ENCODE measurements around the gene ATP2B2. TPM values are rescaled to one million over a fixed set of nuclear protein-coding genes. Genes with fewer than 3 reads are reported as not detected.

The ATP2B2 gene
- total and polyA plus RNA-seq, 2 of the 8 experiments (the other 6 are each of a cell fraction or from before 2014, with no cell fraction given), result 0.14 to 1.2 TPM

- no peak overlapping the region for H3K27ac ChIP-seq (ENCODE audit: low read depth, low read length)
- H3K4me2 ChIP-seq (ENCODE audit: insufficient read depth in 1 of 2, low read depth in 2 of 2, low read length in 2 of 2), result no peak overlapping the region
- CTCF ChIA-PET (ENCODE audit: partially characterized antibody), result interaction anchor here (0.9 to 1.2 kb wide), 2 partner anchors 63 to 202 kb away, joined by 3 to 4 read pairs; no protein-coding TSS in a partner anchor
- H3K79me2 ChIP-seq (ENCODE audit: control insufficient read depth in 1 of 2, insufficient read depth in 2 of 2, low read length in 2 of 2), result no peaks in the 10 kb centered on the region
- no peak overlapping the region for H3K4ac ChIP-seq (replicated peaks; ENCODE audit: insufficient read length, low read depth, low read length)
- H3K23me2 ChIP-seq (ENCODE audit: low read depth, low read length), result no peaks in the 10 kb centered on the region
- no peaks in the 10 kb centered on the region for H3K79me1 ChIP-seq (ENCODE audit: low read depth, low read length)
- POLR2A ChIA-PET (ENCODE audit: partially characterized antibody), result no interaction called here
- no peak overlapping the region for H4K8ac ChIP-seq (ENCODE audit: extremely low read depth, insufficient read depth, low read length)
- H4K91ac ChIP-seq (replicated peaks; ENCODE audit: insufficient read length, low read length), result no peak overlapping the region
- H3K36me3 ChIP-seq (ENCODE audit: control insufficient read depth in 2 of 4, insufficient read depth in 4 of 4, low read length in 3 of 4), result no peaks in the 10 kb centered on the region
- H2AFZ ChIP-seq (ENCODE audit: low read length), result no peak overlapping the region
- H2BK12ac ChIP-seq (ENCODE audit: low read depth, low read length), result no peak overlapping the region
- no peak overlapping the region for H3K4me3 ChIP-seq (ENCODE audit: extremely low read depth in 1 of 4, insufficient read depth in 2 of 4, low read depth in 3 of 4, low read length in 4 of 4)
- H2AK5ac ChIP-seq (ENCODE audit: low read depth, low read length), result no peak overlapping the region
- no peak overlapping the region for H3K9ac ChIP-seq (replicated peaks in 1 of 4; ENCODE audit: extremely low read depth in 1 of 4, low read depth in 3 of 4, low read length in 3 of 4)
- H2BK120ac ChIP-seq (replicated peaks; ENCODE audit: low read depth, low read length), result no peak overlapping the region
- FAIRE-seq (no peak), DNase-seq (ENCODE audit: low read depth in 1 of 2, low spot score in 2 of 2) (peak in 1 of 2 experiments; percentile 32)
- H2BK15ac ChIP-seq (ENCODE audit: low read length), result no peak overlapping the region
- H3K18ac ChIP-seq (ENCODE audit: extremely low read depth, low read length), result no peak overlapping the region
- no peak overlapping the region for H2BK5ac ChIP-seq (ENCODE audit: low read depth, low read length)
- no peak overlapping the region for H3K23ac ChIP-seq (ENCODE audit: insufficient read length)
- H3K14ac ChIP-seq (ENCODE audit: insufficient read length), result no peak overlapping the region
- H3K4me1 ChIP-seq (replicated peaks in 1 of 4; ENCODE audit: control insufficient read depth in 3 of 4, insufficient read depth in 4 of 4, low read length in 3 of 4), result no peaks in the 10 kb centered on the region
- H3K56ac ChIP-seq (replicated peaks; ENCODE audit: insufficient read length, low read depth, low read length), result no peak overlapping the region
- 80% methylated on average over 14 of the region's 14 CpGs; no CpG with 5 or more reads in 1 of the 2 experiments for WGBS, 2 experiments (ENCODE audit: extremely low coverage in 1 of 2, insufficient coverage in 1 of 2, insufficient read length in 1 of 2, insufficient replicate concordance in 2 of 2, low coverage in 1 of 2, low lambda C conversion rate in 2 of 2, missing lambda C conversion rate in 1 of 2)
- H3K9me3 ChIP-seq (ENCODE audit: insufficient read depth in 2 of 2, low read depth in 1 of 2, low read length in 1 of 2), result peaks cover 4 to 5% of the 10 kb centered on the region in 2 experiments; a peak in 2 of 4 replicates
- H3K27me3 ChIP-seq (replicated peaks in 1 of 4; ENCODE audit: control insufficient read depth in 3 of 4, extremely low read depth in 1 of 4, insufficient read depth in 3 of 4, low read length in 3 of 4), result no peaks in the 10 kb centered on the region
- H4K5ac ChIP-seq (ENCODE audit: insufficient read length, low read depth, low read length), result no peak overlapping the region
- H2BK20ac ChIP-seq (ENCODE audit: low read length), result no peak overlapping the region
- H4K20me1 ChIP-seq (replicated peaks in 1 of 2; ENCODE audit: control insufficient read depth in 1 of 2, insufficient read depth in 2 of 2, low read length in 2 of 2), result no peaks in the 10 kb centered on the region
- TF ChIP-seq USF2 (IDR thresholded peaks at IDR 0.05; ENCODE audit: low read length), result no peak
- TF ChIP-seq NRF1 (IDR thresholded peaks at IDR 0.05; ENCODE audit: low read depth, low read length), result no peak
- TF ChIP-seq SIX5 (IDR thresholded peaks at IDR 0.05; ENCODE audit: low read depth, low read length), result no peak
- TF ChIP-seq EGR1 (IDR thresholded peaks at IDR 0.05; ENCODE audit: borderline replicate concordance, low read depth, low read length), result no peak
- TF ChIP-seq TAF1 (IDR thresholded peaks at IDR 0.05; ENCODE audit: low read depth, low read length), result no peak
- TF ChIP-seq ZNF274 (IDR thresholded peaks at IDR 0.05; ENCODE audit: borderline replicate concordance, extremely low read depth, low read length), result no peak
- no peak for TF ChIP-seq JUND (IDR thresholded peaks at IDR 0.05; ENCODE audit: low read length)
- no peak for TF ChIP-seq ATF2 (IDR thresholded peaks at IDR 0.05; ENCODE audit: low read length)
- TF ChIP-seq PHF8 (conservative IDR thresholded peaks at IDR 0.05; ENCODE audit: low read depth, low read length), result no peak
- TF ChIP-seq ASH2L (IDR thresholded peaks at IDR 0.05; ENCODE audit: low read length), result no peak
- TF ChIP-seq POU5F1 (IDR thresholded peaks at IDR 0.05; ENCODE audit: low read depth, low read length), result no peak
- TF ChIP-seq KDM5A (IDR thresholded peaks at IDR 0.05; ENCODE audit: low read length), result no peak
These were observed 41.5 kb upstream of the ATP2B2 start for GRCh38 chr3:10546820-10547263.

All from H1 (cell line).